ENCODE data around the gene P2RX1.

Gene P2RX1

DNA sequence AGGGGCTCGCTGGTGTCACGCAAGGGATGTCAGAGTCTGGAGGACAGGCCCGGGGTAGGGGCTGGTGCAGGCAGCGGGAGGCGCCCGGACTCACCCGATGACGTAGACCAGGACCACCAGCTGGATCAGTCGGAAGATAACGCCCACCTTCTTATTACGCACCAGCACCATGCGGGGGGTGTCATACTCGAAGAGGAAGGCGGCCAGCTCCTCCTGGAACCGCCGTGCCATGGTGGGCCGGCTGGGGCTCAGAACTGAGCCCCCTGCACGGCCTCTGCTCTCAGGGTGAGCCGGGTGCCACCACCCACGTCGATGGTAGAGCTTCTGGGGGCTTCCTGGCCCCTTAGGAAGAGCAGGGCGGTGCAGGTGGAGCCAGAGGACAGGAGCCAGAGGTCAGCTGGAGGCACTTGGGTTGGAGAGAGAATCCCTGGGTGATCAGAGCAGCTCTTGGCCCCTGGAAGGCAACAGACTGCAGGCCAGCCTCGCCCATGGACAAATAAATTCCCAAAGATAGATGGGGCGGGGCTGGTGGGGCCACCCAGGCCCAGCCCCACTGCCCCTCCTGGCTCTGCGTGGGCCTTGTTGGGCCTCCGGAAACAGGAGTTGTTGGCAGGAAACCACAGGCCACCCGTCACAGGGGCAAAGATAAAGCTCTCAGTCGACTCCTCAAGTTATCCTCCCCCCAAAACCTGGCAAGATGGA lies at the start of gene P2RX1:
TSS of gene P2RX1 (minus strand) at position 471 of the 702 bp plus-strand sequence. CDS start at position 231, 240 bp downstream.
- DNase-seq = no peak

DNA sequence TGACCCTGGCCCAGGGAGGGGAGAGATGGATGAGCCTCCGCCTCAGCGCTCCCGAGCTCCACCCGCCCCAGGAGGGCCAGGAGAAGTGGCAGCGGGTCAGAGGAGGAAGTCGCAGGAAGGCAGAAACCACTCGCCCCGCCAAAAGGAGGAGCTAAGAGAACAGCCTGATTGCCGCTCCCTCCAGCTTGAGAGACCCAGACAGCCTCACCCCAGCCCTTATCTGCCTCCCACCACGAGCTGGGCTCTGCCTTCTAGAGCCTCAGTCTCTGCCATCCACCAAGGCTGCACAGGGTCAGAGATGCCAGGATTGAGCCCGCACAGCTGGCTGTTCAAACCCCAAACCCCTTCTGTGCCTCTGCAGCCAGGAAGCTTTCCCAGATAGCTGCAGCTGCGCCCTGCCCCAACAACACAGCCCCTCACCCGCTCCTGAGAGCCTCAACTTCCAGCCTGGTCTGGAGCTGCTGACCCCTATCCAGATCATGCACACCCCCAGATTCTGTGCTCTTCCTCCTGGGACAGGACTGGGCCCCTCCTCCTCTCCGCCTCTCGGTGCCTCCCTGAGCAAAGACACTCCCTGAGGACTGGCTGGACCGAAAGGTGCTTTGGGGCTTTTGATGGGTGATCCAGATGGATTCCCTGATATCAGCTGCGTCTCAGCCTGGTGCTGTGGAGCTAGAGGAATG lies 49.0 kb upstream of the P2RX1 start:
- DNase-seq = no peak

DNA sequence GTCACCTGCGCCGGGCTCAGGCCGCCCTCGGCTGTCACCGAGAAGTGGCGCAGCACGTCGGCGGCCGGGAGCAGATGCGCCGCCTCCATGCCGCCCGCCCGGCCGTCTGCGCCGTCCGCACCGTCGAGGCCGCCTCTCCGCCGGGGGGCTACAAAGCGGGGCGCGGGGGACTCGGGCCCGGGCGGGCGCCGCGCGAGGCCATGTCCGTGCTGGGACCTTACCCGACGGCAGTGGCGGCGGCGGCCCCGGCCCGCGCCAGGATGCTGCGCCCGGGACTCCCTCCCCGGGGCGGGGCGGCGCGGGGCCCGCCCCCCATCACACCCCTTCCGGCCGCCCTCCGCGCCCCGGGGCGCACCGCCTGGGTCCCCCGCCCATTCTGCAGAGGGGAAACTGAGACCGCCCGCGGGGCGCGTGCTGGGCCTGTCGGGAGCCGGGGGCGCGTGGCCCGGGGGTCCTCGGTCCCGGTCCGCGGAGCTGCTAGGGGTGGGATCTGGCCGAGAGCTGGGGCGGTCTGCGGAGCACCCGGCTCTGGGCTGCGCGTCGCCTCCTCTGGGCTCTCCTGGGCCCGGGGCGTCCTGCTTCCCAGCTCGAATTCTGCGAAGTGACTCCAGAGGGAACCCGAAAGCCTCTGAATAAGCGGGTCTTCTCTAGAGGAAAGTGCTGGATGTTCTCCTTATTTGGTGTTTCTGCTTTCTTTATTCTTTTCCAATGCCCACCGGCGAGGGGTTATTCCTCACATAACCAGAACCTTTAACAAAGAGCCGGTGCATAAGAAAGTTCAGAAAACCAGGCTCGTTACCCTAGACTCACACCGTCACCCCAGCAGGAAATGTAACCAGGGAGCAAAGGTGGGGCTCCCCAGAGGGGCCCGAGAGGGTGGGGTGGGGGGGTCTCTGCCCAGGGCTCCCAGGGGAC lies 48.2 kb upstream of the P2RX1 start, which contains the start of gene ATP2A3:
TSS of gene ATP2A3 (minus strand) at position 235 of the 915 bp plus-strand sequence. CDS start at position 89, 146 bp downstream.
- DNase-seq = no peak

DNA sequence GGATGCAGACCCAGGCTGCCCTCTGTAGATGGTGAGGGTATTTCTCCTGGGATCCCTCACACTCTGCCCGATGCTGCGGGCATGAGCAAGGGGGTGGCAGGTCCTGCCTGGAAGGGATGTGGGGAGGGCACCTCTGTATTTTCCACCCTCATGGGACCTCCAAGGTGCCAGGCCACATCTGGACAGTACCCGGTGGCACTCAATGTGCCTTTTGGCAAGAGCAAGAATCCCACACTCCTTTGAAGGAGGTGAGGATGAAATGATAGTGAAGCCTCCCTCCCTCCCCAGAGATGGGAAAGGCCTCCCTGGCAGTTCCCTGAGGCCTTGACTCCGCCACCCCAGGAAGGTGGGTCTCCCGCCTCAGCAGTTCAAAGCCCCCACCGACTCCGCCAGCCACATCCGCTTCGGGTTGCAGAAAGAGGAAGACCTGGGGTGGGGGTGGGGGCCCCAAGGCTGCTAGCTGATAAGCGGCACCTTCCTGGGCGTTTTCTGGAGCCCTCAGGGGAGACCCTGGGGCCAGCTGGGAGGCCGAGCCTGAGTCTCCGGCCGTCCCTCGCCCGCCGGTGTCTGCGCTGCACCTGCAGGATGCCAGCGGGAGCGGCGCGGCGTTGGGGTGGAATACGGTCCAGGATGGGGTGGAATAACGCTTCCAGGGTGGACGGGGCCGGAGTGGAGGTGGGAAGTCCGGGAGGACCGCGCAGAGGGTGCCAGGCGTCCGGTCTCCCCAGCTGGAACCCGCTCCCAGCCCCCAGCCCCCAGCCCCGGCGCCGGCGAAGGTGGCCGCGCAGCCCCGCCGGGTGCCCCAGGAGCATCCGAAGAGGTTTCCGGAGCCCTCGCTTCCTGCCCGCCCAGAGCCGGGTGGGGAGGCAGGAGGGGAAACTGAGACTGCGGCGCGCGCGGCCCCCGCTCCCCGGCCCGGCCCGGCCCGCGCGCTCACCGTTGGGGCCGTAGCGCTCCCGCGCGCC lies 47.3 kb upstream of the P2RX1 start:
- no peak for DNase-seq

DNA sequence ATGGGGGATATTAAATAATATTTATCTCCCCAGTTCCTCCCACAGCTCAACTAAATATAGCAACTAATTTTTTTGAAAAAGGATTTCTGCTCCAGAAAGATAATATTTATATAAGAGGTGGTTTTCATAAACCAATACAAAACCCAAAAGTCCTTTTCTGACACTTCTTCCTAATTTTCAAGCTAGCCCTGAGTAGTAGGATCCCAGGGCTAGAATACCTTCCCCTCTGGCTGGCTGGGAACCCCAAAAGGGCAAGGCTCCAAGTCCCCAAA lies 46.6 kb upstream of the P2RX1 start:
- DNase-seq = no peak

DNA sequence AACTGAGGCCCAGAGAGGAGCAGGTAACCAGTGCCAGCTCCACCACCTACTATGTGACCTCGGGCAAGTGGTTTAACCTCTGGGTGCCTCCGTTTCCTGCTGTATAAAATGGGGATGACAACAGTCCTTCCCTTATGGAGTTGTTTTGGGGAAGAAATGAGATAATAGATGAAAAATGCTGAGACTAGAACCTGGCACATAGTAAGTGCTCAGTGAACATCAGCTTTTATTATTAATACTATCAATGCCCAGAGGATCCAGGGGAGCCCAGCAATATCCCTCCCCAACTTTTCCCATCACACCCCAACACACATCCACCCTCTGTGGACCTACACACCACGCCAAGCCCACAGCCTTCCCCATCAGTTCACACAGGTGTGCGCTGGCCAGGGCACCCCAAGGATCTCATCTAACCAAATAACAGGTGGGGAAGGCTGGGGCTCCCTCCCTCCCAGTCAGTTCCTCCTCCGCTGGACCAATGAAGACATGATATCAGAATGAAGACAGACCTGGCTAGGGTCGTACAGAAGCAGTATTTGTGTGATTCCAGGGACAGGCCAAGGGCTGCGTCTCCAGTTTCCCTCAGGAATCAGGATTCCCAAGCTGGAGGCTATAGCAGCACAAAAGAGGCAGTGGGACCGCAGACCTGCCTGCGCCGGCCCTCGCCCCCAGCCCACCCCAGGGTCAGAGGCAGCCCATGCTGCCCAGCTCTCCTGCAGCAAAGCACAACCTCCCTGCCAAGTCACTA lies 46.1 kb upstream of the P2RX1 start:
- DNase-seq = no peak

GRCh38 chr17:3961564-3962047 lies 45.3 kb upstream of the P2RX1 start:
- no peak for DNase-seq

GRCh38 chr17:3960764-3961163 lies 44.5 kb upstream of the P2RX1 start:
- DNase-seq = no peak

DNA sequence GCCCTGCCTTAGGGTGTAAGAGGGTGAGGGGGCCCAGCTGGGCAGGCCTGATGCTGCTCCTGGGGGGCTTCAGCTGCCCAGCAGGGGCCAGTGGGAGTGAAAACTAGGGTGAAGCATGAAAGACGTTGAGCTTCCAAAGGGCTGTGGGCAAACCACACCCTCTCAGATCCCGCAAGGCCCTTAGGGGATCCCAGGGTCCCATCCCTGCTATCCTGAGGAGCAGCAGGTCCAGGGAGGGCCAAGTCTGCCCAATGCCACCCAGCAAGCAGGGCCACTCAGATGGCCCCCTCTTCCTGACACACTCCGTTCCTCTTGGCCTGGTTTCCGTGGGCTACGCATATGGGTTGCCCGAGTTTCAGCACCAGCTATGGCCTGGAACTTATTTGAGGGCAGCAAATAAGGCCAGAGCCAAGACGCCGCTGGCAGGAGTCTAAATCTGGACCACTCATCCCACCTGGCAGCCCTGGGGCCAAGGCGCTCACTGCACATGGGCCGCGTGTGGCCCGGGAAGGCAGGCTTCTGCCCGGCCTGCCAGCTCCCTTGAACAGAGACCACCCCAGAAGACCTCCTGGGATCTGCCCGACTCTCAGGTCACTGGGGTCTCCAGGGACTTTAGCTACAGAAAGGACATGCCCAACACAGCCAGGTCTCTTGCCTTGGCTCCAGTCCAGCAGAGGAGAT lies 43.8 kb upstream of the P2RX1 start:
- DNase-seq = no peak

GRCh38 chr17:3959295-3959899 lies 43.1 kb upstream of the P2RX1 start:
- no peak for DNase-seq

DNA sequence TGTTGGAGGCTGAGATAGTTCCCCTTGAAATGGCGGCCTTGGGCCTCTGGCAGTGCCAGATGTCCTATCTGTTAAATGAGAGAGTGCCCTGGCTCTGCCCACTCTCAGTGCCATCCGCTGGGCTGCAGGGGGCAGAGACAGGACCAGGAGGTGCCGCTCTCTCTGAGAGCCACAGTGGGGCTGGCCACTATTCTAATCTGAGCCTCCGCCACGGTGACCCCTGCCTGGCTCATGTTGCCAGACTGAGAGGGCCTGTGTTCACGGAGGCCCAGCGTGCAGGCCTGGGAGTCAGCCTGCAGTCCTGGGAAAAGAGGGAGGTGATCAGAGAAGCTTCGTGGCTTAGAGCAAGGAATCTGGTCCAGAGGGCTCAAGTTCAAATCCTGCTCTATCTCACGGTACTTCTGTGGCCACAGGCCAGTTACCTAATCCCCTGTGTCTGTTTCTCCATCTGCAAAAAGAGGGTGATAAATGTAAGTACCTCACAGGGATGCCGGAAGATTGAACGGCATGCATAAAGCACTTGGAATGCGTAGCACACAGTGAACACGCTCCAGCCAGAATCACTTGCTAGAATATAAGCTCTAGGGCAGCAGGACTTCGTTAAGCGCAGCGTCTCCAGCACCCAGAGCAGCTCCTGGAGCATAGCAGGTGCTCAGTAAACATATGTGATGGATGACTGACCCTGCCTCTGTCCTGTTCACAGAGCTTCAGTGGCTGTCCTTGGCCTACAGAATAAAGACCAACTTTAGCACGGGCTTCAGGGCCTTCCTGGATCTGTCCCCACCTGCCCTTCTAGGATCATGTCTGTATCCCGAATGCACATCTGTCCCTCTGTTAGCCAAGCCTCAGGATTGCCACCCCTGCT lies 41.7 kb upstream of the P2RX1 start:
- DNase-seq = no peak

- DNase-seq = no peak
Observed at GRCh38 chr17:3956983-3957382, 40.7 kb upstream of the P2RX1 start.

GRCh38 chr17:3956327-3956957 lies 40.2 kb upstream of the P2RX1 start:
- DNase-seq = no peak

- DNase-seq = no peak
Observed at GRCh38 chr17:3955673-3955988, 39.4 kb upstream of the P2RX1 start.

GRCh38 chr17:3954976-3955672 lies 38.9 kb upstream of the P2RX1 start:
- no peak for DNase-seq

- no peak for DNase-seq
Observed at GRCh38 chr17:3954086-3954485, 37.8 kb upstream of the P2RX1 start.

- no peak for DNase-seq
Observed at GRCh38 chr17:3953542-3953941, 37.3 kb upstream of the P2RX1 start.

DNA sequence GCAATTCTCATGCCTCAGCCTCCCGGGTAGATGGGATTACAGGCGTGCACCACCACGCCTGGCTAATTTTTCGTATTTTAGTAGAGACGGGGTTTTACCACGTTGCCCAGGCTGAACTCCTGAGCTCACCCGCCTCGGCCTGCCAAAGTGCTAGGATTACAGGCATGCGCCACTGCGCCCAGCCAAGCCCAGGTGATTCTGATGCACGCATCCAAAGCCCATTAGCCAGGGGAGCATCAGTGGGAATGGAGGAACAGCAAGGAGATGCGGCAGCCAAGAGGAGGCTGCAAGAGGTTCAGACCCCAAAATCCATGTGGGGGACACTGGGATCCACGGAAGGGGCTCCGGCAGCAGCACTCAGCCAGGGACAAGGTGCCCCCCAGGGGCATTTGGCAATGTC lies 35.9 kb upstream of the P2RX1 start:
- DNase-seq = no peak

DNA sequence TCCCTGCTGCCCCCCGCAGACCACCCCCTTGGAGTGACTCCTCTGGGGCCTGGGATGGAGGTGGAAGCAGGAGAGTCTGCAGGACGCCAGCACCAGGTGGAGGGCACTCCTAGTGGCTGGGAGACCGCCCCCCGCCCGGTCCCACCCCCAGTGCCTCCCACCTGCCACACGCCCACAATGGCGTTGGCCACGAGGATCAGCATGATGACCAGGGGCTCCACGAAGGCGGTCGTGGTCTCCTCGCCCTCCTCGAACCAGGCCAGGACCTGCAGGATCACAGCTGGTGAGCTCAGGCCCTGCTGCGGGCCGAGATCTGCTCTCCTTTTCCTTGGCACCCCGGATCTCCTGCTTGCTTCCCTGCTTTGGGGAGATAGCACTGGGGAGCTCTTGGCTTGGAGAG lies 35.2 kb upstream of the P2RX1 start:
- DNase-seq = no peak

Measured in NCI-H187 treated with DMSO at 0.1 percent for 48 hours (cell line).